EL (cell line): ENCODE data around the gene G3BP1.
"Not testable (repeated sequence)": the region's sequence is repeated elsewhere in the genome, so short reads cannot be mapped to it uniquely, and the experiment has no call there.

Experiments
- DNase-seq: peaks from one replicate; pipeline ENCODE4 v3.0.0-alpha.2; 2016

The G3BP1 gene

GRCh38 chr5:151757233-151758140, 14.3 kb upstream of the G3BP1 start:
- no peak for DNase-seq

GRCh38 chr5:151758141-151758429, 13.7 kb upstream of the G3BP1 start:
- DNase-seq, result peak; percentile 26

GRCh38 chr5:151758430-151759241, 13.1 kb upstream of the G3BP1 start, which contains the start of gene ATOX1:
ATOX1 (minus strand) TSS chr5:151758631; CDS start chr5:151758551, 80 bp downstream.
- DNase-seq, result peak; percentile 93

- no peak for DNase-seq
Measured at GRCh38 chr5:151764801-151765200, 7.0 kb upstream of the G3BP1 start.

- no peak for DNase-seq
Measured at GRCh38 chr5:151766975-151767374, 4.8 kb upstream of the G3BP1 start.

GRCh38 chr5:151770383-151771258, 1.1 kb upstream of the G3BP1 start:
- peak; percentile 65 for DNase-seq

- DNase-seq, result peak; percentile 45
Measured at GRCh38 chr5:151772029-151772845, 483 bp downstream of the G3BP1 start.

- DNase-seq, result peak; percentile 57
Measured at GRCh38 chr5:151772846-151773561, 1.2 kb downstream of the G3BP1 start.

- no peak for DNase-seq
Measured at GRCh38 chr5:151773951-151774350, 2.2 kb downstream of the G3BP1 start.

- no peak for DNase-seq
Measured at GRCh38 chr5:151775025-151775606, 3.4 kb downstream of the G3BP1 start.

- no peak for DNase-seq
Measured at GRCh38 chr5:151779531-151780125, 7.9 kb downstream of the G3BP1 start.

GRCh38 chr5:151780348-151780747, 8.6 kb downstream of the G3BP1 start:
- no peak for DNase-seq

GRCh38 chr5:151781201-151781600, 9.4 kb downstream of the G3BP1 start:
- DNase-seq, result no peak

- DNase-seq, result not testable (repeated sequence)
Measured at GRCh38 chr5:151783664-151784063, 11.9 kb downstream of the G3BP1 start.

GRCh38 chr5:151784141-151784540, 12.4 kb downstream of the G3BP1 start:
- no peak for DNase-seq

GRCh38 chr5:151786468-151786867, 14.7 kb downstream of the G3BP1 start:
- DNase-seq, result no peak

GRCh38 chr5:151787817-151788216, 16.1 kb downstream of the G3BP1 start:
- DNase-seq, result no peak

- no peak for DNase-seq
Measured at GRCh38 chr5:151793358-151793757, 21.6 kb downstream of the G3BP1 start.

- DNase-seq, result no peak
Measured at GRCh38 chr5:151795426-151795825, 23.7 kb downstream of the G3BP1 start.

GRCh38 chr5:151798674-151799073, 26.9 kb downstream of the G3BP1 start:
- no peak for DNase-seq

- DNase-seq, result peak; percentile 56
Measured at GRCh38 chr5:151799407-151799806, 27.7 kb downstream of the G3BP1 start.
